Measurements from ENCODE around the gene SLC25A26.

The SLC25A26 gene

DNA sequence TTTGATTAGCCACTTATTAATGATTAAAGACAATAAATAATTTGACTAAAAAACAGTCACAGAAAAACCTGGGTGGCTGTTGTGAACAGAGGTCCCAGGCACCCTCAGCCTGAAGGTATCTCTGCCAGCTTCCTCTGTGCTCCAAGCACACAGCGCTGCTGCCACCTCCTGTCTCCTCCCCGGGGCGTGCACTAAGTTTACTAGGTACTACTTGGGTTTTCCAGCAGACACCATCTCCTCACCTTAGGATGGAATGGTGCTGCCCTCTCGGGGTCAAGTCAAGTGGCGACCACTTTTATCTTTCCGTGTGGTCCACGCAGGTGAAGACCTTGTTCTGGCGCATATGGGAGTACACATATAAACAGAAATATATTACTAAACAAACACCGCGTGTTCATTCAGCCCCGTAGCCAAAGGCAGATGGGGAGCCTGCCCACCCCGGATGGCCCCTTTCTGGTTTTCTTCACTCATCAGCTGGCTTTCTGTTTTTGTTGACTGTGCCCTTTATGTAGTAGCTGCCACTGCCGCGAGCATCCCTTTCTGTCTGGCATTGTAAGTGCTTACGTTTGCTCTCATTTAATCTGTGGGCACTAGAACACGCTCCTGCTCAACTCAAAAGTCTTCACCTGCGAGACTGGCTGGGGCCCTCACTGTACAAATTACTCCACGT, 152.0 kb downstream of the SLC25A26 start:
- DNase-seq (ENCODE audit: low read depth in 2 of 2), result no peak

DNA sequence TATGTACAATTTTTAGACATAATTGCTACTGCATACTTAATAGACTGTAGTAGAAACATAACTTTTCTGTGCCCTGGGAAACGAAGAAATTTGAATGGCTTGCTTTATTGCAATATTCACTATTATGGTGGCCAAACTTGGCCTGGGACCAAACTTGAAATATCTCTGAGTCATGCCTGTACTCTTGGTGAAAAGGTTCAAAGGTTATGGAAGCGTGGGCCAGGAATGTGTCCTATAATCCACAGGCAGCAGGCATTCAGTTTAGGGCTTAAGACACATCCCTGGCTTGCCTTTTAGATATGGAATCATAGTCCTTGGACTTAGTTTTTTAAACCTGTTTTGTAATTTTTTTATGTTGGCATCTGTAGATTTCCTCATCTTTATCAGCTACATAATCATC, 155.8 kb downstream of the SLC25A26 start:
- DNase-seq (ENCODE audit: low read depth in 2 of 2), result no peak

DNA sequence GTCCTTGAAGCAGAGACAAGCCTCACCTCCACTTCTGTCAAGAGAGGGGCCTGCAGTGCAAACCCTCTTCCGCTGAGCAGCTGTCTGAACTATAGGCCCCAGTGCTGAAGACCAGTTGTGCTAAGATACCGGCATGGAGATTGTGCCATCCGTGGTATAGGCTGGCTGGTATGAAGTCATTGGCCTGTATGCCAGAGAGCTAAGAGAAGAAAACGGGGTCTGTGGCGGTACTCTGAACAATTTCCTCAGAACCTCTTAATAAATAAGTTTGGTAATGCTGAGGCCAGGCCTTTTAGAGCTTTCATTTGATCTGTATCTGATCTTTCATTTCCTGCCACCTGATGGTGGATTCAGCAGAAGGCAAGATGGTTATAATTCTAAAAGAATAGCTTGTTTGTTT, 157.0 kb downstream of the SLC25A26 start:
- DNase-seq (ENCODE audit: low read depth in 2 of 2), result no peak

DNA sequence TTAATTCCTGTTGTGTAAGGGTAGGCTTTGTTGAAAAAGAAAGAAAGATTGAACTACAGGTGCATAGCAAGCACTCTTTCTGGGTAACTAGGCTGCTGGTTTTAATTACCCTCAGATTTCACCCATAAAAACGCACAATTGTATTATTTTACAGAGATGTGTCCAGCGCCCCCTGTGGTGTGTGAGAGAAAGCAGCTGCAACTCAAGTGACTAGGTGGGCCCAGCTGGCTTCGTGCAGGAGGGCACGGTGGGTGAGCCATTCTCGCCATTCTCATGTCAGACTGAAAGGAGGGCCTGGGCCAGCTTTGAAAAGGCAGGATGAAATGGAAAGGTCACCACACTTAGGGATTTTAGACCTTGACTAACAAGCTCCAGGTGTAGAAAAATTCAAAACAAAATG, 157.5 kb downstream of the SLC25A26 start:
- no peak for DNase-seq (ENCODE audit: low read depth in 2 of 2)

DNA sequence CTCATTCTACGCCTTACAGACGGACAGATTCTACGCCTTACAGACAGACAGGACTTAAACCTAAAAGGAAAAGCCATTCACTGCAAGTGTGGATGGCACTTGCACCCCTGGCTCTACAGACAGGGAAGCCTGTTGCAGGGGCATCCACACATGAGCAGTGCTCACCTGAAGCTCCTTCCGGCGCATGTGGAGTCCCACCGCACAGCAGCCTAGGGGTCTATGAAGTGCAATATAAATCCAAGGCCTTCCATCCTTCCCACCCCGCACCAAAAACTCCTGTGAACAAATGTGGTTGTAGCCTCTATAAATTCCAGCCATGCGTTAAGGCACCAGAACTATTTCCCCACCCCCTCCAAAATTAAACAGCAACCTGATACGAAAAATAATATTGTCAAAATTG, 158.8 kb downstream of the SLC25A26 start:
- no peak for DNase-seq (ENCODE audit: low read depth in 2 of 2)

DNA sequence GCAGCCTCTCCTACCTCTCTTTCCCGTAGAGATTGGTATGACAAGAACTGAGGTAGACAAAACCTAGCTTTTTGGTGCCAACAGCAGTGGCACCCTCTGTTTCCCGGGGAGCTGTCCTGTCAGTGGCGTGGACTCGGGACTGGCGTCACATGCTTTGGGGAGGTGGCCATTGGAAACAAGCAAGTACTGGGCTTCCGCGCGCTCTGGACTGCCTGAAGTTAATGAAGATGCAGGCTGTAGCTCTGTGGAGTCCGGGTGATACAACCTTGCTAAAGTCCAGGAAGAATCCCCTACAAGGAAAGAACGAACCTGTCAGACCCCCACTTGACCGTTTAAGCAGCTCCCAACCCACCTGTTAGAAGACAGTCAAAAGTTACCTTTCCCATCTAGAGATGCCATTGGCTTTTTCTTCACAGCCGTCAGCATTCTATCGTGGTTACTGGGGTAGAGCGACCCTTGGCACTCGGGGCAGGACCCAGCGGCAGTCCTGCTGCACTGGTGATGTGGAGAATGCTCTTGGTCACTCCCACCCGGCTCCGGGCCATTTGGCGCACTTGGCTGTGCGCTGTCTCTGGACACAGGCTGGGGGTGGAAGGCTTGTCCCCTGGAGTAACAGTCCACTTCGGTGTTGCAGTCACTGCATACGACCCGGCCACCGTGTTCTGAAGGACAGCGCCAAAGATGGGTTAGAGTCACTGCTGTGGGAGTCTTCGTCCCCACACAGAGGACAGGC, 159.6 kb downstream of the SLC25A26 start:
- no peak for DNase-seq (ENCODE audit: low read depth in 2 of 2)

DNA sequence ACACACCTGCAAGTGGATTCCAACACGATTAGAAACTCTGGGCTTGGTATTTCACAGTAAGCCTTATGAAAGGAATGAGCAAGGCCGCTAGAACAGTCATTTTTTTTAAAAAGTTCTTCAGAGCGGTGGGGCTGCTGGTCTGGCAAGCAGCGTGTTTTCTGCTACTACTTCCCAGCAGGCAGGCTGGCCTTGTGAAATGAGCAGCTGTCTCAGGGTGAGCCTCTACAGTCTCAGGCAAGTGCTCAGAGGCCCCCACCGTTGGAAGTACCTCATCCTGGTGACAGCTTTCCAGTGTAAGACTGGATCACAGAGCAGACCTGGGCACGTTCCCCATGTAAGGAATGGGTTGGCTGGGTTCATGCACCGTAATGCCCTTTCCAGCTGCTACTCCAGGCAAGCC, 160.8 kb downstream of the SLC25A26 start:
- no peak for DNase-seq (ENCODE audit: low read depth in 2 of 2)

DNA sequence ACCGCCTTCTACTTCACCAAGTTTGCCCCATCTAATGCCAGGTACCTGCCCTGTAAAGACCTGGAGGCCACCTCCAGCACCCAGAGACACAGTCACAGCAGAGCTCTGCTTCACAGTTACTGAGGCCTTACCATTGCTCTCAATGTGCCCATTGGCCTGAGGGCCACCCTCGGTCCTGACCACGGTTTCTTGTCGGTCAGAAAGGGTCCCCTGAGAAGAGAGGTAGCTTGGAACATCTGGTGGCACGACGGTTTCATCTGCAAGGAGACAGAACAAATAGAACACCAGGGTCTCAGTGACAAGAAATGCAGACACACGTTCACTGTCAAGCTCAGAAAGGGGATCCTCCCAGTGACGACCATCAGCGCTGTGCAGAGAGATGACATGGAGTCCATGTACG, 161.3 kb downstream of the SLC25A26 start:
- no peak for DNase-seq (ENCODE audit: low read depth in 2 of 2)

DNA sequence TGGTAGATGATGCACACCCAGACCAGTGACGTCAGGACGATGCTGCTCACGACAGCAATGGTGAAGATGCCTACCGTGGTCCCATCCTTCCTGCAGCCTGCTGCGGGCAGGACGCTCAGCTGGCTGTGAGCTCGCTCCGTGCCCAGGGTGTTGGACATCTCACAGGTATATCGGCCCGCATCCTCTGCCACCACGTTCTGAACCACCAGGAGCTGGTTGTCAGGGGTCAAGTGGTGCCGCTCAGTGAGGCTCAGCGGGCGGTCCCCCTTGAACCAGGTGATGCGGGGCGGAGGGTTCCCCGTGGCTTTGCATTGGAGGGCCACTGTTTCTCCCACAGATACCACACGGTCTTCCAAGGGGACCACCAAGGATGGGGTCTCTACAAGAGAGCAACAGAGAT, 162.2 kb downstream of the SLC25A26 start:
- DNase-seq (ENCODE audit: low read depth in 2 of 2), result no peak

DNA sequence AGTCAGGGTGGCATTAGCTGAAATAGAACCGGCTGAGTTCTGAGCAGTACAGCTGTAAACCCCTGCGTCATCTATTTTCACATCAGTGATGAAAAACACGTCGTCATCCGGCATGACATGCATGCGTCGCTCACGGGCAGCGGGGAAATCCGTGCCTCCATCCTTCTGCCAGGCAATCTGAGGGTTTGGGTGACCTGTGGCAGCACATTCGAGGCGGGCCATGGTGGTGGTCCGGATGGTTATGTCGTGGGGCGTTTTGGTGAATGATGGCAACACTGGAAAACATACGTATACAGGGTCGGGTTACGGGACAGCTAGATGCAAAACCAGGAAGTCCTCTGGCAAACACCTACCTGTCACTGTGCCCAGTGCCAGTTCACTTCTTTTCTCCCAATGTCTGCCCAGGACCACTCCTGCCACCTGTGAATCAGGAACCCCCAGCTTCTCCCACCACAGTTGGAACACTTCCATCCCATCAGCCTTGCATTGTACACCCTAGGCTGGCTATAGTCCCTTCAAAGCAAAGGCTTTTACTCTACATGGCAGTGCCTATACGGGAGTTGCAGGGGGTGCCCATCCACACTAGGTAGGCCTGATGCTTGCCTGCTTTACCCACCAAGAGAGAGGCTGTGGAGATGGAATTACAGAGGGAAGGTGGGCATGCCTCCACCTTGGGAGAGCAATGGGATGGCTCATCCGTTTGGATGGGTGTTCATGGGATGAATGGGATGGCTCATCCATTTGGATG, 163.4 kb downstream of the SLC25A26 start:
- DNase-seq (ENCODE audit: low read depth in 2 of 2), result no peak

DNA sequence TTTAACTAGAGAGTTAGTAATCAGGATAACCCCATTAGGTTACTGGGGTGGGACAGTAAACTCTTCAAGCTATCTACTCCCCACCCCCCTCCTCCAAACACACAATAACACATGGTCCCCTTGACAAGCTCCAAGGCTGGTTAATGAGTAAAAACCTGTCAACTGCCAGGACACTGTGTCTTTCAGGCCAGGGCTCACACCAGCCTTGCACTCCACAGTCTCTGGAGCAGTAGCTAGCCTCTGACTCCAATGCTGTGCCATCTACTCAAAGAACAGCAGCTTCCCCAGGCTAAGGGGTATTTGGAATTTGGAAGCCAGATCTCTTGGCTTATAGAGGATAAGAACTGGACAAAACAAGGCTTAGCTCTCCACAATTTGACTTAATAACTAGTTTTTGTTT, 164.3 kb downstream of the SLC25A26 start:
- no peak for DNase-seq (ENCODE audit: low read depth in 2 of 2)

DNA sequence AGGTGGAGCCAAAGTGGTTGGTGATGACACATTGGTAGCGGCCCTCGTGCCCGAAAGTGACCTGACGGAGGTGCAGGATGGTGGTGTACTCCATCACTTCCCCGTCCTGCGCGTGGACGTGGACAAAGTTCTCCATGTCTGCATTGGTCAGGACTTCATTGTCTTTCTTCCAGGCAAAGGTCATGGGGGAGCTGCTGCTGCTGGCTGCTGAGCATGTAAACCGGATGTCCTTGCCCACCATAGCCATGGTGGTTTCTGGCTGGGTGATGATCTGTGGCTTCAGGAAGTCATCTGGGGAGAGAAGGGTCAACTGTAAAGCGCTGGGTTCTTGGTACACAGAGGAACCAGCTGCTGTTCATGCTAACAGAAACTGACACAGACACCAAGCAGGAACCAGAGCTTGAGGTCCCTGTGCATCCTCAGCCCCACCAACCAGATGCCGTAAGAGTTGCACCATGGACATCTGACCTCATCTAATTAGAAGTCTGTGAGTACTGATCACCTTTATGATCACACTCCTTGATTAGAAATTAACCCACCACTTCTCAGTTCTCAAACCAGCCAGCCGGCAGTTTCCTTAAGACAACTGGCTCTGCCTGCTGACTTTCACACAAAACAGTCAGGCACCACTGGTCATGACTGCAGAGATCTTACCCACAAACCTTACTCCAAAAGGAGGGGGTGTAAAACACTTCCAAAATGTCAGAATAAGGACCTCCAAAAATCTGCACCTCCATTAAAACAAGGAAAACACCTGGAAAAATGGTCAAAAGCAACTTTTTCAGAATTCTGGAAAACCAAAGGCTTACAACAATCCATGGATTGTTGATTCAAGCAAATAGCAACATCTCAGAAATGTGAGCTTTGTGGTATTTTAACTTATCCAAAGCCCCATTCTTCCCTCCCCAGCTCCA, 165.5 kb downstream of the SLC25A26 start:
- DNase-seq (ENCODE audit: low read depth in 2 of 2), result no peak

DNA sequence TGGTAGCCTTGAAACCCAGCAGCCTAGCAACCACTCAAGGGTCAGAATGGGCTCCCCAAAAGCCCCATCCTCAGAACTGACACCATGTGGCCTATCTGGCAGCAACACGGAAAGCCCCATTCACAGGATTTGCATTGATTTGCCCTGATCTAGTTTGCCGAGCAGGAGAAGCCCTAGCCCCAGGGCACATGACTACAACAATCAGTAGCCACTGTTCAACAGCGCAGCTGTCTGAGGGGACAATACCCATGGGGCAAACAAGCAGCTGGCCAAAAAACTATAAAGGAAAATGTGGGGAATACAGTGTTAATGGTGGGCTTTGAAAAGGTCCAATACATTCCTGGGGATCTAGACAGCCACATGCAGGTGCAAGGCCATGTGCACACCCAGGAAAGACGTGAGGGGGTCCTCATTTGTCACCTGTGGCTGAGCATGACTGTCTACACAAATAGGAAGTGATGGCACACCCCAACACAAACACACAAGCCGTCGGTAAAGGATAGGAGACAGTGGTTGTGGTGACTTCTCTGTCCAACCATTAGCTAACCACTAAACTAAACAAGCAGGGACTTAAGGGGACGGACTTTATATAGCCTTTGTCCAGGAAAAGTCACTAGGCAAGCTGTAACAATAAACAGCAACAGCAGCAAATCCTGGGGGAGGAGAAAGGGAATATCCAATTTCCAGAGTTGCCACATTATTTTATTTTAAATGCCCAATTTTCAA, 166.3 kb downstream of the SLC25A26 start:
- DNase-seq (ENCODE audit: low read depth in 2 of 2), result no peak

DNA sequence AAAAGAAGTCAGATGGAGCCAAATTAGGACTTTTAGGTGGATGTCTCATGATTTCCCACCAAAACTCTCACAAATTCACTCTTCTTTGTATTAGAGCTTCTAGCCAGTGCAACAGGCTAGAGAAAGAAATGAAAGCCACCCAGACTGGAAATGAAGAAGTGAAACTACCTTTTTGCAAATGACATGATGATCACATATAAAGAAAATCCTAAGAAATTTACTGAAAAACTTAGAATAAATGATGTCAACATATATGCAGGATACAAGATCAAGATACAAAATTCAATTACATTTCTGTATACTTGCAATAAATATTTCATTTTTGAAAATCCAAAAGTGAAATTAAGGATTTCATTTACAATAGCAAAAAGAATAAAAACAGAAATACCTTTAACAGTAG, 169.2 kb downstream of the SLC25A26 start:
- no peak for DNase-seq (ENCODE audit: low read depth in 2 of 2)

DNA sequence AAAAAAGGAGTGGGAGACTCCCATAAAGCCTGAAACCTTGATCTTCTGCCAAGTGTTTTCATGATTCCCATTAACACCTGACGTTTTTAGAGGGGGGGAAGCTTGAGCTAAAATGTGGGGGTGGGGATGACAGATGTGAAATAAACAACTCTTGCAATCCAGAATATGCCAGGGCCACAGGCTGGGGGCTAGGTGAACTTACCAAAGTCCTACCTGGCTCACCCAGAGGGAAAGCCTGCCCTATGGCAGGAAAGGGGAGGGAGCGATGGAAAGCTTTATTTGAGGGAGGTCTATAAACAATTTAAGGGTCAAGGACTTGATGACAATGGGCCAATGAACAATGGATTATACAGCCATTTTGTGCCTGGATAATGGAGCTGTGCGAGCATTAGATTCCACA, 171.7 kb downstream of the SLC25A26 start:
- DNase-seq (ENCODE audit: low read depth in 2 of 2), result no peak

DNA sequence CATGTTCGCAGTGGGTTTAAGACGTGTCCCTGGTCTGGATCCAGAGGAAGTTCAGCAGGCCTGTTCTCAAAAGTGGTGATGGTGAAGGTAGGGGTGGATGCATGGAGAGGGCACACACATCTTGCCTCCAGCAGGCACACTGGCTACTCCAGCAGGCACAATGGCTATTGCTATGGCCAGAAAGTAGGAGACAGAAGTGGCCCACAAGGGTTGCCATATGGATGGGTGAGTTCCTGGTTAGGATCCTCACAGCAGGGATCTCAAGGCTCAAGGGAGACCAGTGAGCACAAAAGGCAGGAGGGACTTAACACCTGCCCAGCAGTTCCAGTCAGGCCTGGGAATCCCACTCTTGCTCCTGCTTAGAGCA, 172.1 kb downstream of the SLC25A26 start:
- no peak for DNase-seq (ENCODE audit: low read depth in 2 of 2)

DNA sequence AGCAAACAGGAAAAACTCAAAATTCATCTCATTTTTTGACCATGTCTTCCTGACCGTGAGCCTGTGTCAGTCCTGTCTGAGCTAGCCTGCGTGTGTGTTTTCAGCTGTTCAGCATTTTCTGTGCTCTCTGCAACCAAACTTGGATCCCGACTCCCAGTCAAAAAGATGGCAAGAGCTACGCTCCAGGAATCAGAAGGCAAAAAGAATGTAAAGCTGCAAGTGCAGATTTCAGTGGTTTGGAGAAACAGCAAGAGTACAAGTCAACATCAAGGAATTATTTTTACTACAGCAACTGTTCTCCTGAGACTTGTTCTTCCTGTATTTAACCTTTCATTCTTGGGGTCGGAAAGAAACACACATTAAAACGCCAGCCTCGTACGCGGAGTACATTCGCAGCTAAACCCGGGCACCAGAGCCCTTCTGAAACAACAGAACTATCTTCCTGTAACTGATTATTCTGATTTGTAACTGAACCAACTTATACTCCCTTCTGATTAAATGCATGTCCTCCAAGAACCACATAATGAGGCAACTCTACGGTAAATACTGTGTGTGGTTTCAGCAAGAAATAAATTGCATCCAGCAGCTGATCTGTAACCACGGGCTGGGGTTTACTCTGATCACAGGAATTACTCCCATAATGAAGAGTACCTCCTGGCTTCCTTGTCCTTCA, 172.7 kb downstream of the SLC25A26 start:
- DNase-seq (ENCODE audit: low read depth in 2 of 2), result no peak

DNA sequence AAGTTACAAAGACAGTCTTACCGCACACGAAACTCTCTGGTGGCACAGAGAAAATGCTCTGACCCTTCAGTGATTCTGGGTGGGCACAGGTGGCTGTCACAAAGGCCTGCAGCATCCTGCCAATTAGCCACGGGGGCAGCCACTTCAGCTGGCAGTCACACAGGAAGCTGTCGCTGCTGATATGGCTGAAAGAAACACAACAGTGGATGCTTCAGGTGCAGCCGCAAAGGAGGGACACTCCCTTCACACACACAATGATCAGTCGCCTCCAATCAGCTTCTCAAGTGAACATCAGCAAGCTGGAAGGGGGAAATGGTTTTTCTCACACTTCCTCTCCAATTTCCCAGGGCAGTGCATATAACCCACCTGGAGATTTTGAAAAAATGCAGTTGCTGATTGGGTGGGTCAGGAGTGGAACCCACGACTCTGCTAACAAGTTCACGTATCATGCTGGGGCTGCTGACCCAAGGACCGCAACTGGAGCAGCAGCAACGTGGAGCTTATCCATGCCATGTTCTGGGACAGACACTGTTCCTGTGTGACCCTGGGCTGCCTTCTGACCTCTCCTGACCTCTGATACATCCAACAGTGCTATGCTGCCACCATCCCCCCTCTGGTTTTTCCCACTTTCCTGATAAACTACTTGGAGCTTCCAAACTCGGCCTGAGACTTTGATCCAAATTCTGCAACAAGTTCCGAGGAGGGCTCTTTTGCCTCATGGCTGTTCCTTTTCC, 173.4 kb downstream of the SLC25A26 start:
- peak in 1 of 2 donors; percentile 15 for DNase-seq (ENCODE audit: low read depth in 2 of 2)

DNA sequence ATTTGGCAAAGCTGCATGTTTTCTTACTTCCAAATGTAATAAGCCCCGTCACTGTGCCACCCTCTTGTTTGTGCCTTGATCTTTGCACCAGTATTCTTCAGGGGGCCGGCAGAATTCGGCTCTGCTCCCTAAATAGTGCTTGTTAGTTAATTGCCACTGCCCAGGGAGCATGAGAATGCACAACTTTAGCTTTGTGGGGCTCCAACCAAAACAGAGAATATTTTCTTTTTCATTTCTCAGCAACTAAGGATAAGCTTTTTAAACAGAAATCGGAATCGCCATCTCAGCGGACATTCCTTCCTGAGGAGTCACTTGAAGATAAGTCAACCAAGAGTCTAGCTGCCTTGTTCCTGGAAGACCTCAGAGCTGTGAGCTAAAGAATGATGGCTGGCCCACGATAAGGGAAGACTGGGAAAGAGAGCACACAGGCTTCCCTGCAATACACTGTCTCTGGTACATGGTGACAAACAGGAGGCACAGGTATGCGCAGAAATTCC, 174.0 kb downstream of the SLC25A26 start:
- DNase-seq (ENCODE audit: low read depth in 2 of 2), result no peak

DNA sequence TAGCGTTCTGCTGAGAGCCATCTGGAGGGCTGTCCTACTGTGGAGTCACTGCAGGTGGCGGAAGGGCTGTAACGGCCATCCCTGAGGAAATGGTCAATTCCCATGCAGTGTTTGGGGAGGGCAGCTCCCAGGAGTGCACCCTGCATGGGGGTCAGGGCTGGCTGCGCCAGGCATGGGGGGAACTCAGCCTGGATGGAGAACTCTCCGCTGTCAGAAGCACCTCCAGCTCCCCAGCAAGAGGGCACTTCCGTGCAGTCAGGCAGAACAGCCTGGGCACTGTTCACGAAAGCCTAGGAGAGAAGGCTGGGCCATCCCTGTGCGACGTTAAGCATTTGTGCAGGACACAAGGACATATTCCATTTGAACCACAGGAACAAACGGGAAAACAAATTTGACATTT, 174.8 kb downstream of the SLC25A26 start:
- DNase-seq (ENCODE audit: low read depth in 2 of 2), result no peak
